GM19463 (cell line): ENCODE data around the gene SNX22.

ENCODE experiments used
- ATAC-seq: cut with Tn5 transposase; IDR thresholded peaks from one replicate; pipeline ENCODE4 v1.9.1; 2021; ENCODE audit warnings: mild to moderate bottlenecking, moderate library complexity; ENCODE audit not compliant: unreplicated experiment

Gene SNX22

DNA sequence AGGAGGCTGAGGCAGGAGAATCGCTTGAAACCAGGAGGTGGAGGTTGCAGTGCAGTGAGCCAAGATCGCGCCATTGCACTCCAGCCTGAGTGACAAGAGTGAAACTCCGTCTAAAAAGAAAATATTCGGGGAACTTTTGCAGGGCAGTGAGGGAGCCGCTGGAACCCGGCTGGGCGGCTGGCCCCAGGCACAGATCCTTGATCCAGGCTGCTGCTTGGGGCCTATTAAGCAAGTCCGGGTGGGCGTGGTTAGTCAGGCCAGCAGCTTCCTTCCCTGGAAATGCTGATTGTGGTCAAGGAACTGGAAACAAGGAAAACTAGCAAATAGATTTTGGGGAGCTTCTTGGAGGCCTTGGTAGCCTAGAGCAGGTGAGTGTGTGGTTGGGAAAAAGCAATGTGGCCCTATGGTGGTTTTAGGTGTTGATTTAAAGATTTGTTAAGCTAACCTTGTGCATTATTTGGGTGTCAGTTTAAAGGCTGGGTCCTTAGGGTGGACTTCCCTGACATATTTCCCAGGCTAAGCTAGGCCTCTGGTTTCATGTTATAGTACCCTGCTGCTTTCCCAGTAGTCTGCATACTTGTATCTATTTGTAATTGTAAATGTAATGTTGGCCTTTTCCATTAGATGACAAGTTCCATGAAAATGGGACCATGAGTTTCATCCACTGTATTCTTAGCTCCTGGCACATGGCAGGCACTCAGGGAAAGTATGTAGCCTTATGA, 17.7 kb upstream of the SNX22 start:
- ATAC-seq = no peak

DNA sequence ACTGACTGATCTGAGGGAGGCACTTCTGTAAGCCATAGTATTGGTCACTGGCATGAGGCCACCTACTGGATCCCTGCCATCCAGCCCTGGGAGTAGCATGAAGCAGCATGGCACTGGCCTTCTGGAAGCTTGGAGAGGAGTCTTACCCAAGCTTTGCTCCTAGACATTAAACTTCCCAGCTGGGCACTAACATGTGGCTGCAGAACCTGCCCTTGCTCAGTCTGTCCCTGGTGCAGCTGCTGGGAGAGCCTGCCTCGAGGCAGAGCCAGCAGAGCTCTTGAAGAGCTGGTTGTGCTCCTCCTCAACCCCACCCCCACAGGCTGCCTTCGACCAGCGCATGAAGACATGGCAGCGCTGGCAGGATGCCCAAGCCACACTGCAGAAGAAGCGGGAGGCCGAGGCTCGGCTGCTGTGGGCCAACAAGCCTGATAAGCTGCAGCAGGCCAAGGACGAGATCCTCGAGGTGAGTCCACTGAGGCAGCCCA, 17.1 kb upstream of the SNX22 start:
- no peak for ATAC-seq

DNA sequence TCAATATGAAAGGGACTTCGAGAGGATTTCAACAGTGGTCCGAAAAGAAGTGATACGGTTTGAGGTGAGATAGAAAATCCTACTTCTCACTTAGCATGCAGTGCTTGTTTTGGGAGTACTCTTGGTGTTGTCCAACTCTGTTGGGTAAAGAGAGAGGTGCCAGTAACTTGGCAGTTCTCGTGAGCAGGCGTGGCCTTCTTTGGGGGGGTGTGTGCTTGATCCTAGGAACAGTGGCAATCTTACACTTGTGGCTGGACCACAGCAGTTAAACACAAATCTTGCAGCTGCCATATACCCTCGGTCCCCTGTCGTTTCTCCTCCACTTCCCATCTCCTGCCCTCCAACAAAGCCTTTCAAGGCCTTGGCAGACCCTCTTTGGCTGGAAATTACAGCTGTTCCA, 15.2 kb upstream of the SNX22 start:
- ATAC-seq = no peak

DNA sequence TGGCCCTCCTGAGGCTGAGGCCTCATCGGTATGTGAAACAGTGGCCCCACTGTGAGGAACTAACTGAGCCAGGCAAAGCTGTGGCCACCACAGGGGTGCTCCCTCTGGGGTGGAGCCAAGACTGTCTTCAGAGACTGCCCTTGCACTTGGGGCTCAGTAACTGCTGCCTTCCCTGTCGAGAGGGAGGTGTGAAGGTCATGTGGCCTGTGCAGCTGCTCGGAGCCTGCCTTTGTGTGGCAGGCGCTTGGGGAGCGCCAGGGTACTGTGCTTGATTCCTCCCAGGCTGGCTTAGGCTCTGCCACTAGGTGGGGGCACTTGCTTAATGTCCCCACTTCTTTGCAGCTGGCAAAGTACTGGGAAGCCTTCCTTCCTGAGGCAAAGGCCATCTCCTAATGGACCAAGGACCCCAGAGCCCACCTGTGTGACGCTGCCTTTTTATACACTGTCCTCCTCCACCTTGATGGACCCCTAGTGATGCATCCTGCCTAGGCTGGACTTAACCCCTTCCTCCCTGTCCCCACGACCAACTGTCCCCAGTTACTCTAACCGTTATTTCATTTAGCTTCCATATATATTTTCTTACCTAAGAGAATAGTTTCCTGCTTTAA, 14.2 kb upstream of the SNX22 start:
- no peak for ATAC-seq

DNA sequence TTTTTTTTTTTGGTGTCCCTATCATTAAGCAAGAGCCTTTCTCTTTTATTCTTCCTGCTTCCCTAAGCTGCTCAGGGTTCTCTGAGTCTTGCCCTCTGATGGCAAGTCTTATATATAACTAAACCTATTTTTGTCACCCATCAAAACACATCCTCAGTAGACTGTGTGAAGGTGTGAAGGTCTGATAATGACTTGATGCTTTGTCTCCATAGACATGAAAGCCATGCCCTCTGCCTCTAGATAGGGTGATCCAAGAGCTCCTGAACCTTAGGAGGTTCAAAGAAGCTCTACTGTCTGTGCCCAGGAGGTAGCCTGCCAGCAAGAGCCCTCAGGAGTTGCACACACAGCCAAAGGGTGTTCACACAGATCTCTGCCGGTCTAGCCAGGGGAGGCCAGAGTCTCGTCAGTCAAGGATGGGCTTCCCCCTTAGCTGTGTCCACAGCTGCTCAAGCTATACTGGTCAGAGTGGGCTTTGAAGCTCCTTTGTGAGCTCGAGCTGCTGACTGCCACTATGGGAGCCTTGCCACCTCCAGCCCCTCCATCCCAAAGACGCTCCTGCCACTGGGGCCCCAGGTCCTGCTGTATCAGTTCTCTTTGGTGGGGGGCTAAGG, 13.1 kb upstream of the SNX22 start:
- ATAC-seq = no peak

DNA sequence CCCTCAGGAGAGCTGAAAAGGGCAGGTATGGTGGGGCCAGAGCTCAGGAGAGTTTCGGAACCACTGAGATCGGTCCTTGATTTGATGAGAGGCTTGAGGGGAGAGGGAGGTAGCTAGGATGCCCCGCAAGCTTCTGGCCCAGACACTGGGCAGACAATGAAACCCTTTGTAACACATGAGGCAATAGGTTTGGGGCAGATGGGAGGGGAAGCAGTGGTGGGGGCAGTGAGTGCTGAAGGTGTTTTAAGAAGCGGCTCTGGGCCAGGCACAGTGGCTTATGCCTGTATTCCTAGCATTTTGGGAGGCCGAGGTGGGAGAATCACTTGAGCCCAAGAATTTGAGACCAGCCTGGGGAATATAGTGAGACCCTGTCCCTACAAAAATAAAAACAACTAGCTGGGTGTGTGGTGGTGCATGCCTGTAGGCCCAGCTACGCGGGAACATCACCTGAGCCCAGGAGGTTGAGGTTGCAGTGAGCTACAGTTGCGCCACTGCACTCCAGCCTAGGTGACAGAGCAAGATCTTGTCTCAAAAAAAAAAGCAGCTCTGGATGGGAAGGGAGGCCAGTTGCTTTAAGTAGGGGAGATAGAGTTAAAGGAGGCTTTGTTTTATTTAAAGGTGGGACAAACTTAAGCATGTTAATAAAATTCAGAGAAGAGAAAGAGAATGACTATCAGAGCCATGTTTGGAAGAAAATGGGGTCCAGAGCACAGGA, 9.6 kb upstream of the SNX22 start:
- ATAC-seq = no peak

DNA sequence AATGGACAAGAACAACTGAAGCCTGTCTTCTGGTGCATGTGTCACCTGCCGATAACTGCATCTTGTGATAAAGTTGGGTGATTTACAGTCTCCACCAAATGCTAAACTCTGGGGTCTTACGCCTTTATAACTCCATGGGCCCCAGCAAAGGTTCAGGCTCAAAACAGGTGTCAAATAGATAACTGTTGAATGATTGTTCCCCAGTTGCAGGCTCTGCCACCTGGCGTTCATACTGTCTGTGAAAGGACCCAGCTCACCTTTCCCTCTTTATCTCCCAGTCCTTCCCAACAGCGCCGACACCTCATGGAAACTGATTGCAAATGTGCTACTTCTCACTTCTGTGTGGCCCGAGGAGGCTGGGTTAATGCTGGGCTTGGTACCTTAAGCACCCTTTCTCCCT, 8.3 kb upstream of the SNX22 start:
- no peak for ATAC-seq

DNA sequence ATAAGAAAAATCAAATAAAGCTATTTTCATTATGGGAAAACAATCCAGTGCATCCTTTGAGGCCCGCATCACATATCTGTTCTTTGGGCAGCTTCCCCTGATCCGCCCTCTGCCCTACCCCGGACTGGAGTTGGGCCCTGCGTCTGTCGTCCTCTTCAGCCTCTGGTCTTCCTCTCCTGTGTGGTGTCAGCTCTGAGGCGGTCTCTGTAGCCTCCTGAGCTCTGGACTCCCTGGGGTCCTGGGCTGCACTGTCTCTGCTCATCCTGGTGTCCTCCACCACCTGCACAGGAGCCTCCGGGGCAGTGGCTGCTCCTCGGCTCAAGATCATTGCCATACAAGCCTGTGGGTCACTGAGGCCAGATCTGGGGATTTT, 7.4 kb upstream of the SNX22 start:
- ATAC-seq = no peak

DNA sequence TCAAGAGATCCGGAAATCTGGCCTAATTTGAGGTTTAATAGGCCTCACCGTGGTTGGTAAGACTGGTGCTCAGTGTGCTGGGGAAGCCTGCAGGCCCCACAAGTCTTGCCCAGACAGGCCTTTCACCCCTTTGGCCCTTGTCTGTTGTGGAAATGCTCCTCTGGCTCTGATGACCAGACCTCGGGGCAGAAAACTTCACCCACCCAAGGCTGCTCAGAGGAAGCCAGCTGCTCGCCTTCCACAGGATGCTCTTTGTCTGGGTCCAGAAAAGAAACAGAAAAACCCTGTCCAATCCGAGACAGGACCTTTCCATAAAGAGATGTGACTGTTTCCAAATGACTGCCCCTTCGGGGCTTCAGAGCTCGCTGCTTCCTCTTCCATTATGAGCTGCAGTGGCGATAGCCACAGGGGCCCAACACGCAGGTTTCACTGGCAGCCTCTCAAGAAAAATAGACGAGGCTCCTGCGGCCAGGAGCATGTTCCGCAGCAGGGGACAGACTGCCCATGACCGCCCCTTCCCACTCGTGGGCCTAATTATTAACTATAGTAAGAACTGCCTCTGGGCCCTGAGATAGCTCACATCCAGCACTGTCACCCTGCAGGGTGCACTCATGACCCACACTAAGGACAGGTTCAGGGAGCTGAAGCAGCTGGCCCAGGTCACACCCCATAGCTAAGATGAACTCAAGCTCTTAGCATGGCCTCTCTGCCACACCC, 6.8 kb upstream of the SNX22 start:
- ATAC-seq = peak; percentile 70

DNA sequence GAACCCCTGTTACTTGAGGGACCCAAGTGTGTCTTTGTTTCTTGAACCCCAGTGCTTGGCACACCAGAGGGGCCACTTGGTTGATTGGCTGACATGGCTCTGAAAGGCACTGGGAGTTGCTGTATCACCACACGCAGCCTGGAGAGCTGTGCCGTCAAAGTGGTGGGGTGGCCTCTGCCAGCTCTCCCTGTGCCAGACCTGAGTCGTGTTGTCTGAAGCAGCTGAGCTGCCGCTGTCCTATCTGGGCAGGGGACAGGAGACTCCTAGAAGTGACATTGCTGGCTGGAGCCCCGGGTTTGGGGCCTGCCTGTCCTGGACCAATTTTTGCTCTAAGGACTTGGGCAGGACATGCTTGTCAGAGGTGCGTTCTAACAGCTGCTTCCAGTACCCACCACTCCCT, 5.5 kb upstream of the SNX22 start:
- ATAC-seq = no peak

DNA sequence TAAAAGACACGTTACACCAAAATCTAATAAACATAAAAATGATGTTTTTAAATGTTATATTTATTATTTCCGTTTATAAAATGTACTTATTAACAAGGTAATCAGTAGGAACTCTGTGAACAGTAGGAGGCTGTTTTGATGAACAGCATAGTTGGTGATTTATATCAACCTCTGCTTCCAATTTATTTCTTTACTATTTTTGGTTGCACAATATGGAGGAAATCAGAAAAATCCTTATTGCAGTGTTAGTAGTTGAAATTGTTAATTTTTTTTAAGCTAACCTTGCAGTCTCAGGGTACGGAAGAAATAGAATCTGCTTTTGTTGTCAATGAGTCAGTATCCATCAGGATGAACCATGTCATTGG, 5.0 kb upstream of the SNX22 start:
- ATAC-seq = no peak

DNA sequence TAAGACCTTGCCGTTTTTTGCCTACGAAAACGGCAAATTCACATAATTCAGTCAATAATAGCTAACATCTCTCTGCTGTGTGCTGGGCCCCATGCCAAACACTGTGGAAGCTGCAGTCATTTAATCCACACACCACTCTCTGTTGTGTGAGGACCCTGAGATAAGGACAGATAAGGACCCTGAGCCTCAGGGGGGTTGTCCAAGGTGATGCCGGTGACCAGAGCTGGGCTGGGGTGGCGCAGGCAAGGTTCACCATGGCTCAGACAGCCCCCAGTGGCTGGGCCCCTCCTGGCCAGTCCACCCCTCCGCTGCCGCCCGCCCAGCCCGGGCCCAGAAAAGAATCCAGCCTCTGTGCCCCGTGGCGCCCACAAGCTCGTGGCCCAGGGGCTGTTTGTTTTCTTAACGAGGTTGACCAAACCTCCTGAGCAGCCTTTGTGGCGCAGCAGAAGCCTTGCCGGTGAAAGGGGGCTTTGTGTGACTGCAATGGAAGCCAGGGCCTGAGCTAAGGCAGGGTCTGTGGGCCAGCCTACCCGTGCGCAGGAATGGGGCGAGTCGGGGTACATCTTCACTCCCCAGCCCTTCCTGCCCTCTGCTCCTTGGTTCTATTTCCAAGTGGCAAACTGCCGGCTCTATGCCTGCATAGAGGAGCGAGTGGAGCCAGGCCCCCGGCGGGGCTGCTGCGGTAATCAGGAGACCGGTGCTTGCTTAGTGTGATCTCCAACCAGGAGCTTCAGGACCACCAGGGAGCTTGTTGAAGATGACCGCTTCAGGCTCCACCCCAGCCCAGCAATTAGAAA, 4.4 kb upstream of the SNX22 start:
- no peak for ATAC-seq

DNA sequence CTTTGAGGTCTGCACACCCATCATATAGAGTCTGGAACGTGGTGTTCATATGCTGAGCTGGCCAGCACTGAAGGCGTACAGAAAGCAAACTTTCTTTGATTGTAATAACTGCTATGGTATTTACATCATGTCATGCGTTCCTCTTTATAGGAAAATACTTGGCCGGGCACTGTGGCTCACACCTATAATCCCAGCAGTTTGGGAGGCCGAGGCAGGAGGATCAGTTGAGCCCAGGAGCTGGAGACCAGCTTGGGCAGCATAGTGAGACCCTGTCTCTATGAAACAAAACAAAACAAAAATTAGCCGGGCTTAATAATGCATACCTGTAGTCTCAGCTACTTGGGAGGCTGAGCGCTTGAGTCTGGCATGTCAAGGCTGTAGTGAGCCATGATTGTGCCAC, 3.4 kb upstream of the SNX22 start:
- ATAC-seq = no peak

DNA sequence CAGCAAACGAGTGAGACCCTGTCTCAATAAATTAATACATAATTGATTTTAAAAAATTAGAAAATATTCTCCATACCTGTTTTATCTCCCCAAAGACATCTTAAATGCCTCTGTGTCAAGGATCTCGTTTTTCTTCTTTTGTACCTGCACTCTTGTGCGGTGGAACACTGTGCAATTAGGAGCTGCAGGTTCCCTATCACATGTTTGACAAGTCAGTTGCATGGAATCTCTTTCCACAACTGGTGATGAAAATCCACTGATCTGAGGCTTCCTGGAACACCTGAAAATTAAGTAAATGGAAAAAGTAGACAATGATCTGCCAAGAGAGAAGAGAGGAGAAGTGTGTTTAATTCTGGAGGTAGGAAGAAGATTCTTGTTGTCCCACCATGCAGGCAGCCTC, 3.0 kb upstream of the SNX22 start:
- no peak for ATAC-seq

DNA sequence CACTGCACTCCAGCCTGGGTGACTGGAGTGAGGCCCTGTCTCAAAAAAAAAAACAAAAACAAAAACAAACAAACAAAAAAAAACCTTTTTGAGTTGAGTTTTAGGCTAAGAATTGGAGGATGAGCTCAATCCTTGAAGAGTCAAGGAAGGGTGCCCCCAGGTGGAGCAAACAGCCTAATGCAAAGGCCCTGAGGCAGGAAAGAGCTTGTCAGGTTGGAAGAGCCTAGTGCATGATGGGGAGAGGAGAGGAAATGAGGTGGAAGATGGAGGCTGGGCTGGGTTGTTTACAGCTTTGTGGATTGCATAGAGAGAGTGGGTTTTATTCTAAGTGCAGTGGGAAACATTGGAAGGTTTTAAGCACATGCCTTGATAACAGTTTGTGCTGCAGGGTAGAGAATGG, 2.1 kb upstream of the SNX22 start:
- ATAC-seq = no peak

DNA sequence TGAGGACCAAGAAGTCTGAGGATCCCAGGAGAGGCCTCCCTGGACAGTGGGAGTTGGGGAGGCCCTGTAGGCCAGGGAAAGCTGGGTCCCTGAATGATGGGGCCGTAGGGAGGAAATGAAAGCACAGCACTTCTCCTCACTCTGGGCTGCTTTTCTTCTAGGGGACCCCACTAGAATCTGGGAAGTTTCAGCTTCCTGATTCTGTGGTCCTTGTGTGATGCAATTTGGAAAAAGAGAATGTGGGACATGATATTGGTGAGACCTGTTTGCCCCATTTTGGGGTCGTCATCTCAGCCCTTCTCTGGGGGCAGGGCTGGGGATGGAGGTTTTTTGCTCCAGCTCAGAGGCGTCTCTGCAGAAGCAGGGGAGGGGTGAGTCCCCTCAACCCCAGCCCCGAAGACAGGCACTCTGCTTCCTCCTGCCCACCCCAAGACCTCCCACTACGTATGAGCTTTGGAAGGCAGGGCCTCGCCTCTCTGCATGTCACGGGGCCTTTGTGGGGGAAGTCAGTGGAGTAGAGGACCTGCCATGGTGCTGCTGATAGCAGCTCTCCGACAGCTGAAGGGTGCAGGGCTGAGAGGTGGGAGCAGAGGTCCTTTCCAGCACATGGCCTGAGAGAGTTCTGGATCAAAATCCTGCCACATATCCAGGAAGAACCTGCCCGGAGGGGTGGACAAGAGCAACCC, 1.5 kb upstream of the SNX22 start:
- no peak for ATAC-seq

DNA sequence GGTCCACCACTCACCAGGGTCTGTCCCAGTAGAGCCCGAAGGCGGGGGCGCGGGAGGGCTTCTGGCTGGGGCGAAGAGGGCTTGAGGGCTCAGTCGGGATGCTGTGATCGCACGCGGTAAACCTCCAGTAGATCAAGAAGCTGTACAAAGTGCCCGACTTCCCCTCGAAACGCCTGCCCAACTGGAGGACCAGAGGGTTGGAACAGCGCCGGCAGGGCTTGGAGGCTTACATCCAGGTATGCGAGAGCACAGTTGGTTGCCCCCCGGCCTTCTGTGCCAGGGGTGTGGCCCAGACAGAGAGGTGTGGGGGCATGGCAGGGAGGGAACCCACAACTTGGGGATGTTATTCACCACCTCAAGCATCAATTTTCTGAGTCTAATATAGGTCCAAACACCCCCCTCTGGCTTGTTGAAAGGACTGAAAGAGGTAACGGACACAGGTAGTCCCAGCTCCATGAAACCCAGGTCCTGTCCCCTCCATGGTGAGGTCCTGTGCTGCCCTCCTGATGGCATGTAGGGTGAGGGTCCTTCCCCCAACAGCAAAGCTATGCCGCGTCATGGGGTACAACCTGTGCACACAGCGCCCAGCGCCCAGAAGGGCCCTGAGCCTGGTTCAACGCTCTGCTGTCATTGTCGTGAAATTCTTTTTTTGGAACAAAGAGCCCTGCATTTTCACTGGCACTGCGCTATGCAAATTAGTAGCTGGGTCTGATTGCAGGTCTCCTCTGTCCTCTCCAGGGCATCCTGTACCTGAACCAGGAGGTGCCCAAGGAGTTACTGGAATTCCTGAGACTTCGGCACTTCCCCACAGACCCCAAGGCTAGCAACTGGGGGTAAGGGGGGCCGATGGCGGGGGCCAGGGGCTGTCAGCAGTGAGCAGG, 1.2 kb downstream of the SNX22 start:
- peak; percentile 13 for ATAC-seq

DNA sequence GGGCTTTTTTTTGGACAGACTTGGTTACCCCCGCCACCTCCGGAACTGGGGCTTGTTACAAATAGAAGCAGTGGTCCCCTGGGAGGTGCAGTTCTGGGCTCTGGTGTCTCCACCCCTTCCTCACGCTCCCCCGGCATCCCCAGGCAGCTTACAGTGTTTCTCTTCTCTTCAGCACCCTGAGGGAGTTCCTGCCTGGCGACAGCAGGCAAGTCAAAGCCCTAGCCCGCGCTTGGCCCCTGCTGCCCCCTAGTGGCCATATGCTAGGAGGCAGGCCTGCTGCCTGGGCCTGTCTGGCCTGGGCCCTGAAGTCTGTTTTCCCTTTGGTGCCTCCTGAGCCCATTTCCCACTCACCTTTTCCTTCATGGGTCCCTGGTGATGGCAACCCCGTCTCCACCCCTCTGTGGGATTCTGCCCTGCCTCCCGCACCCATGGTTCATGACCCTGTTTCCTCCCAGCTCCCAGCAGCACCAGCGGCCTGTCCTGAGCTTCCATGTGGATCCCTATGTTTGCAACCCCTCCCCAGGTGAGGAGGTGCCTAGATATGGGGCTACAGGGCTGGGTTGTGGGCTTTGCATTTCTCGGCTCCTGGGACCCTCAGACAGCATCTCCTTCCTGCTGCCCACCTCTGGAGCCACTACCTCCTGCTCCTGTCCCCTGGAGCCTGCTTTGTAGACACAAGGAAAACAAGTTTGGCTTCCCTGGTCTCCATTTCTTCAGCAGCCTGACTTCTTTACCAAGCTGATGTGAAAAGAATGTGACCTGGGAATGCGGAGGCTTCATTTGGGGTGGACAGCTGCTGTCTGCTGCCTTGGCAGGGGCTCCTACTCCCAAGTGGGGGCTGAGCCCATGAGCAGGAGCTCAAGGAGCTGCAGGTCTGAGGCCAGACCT, 2.2 kb downstream of the SNX22 start:
- peak; percentile 58 for ATAC-seq
